HL-60 (cell line): ENCODE data around the gene RHBDD1.

Source experiments
- DNase-seq, 2 experiments: peaks; one replicate each; pipeline ENCODE4 v3.0.0-alpha.2; 2010 to 2020; ENCODE audit warnings: low read depth in 1 of 2, low spot score in 1 of 2
- H3K27ac ChIP-seq: fragments of 250-450 bp; sonication (Bioruptor Pico); replicated peaks from 2 replicates; pipeline ENCODE4 v1.5.1; 2020; ENCODE audit warnings: mild to moderate bottlenecking, moderate library complexity
- H3K27me3 ChIP-seq: fragments of 250-450 bp; sonication (Bioruptor Pico); 2 replicates; pipeline ENCODE4 v1.5.1; 2021; ENCODE audit warnings: mild to moderate bottlenecking, moderate library complexity; ENCODE audit not compliant: insufficient read depth, poor library complexity, severe bottlenecking
- H3K4me3 ChIP-seq: replicated peaks from 2 replicates; pipeline ENCODE4 v1.5.1; 2011; ENCODE audit warnings: mild to moderate bottlenecking, control low read depth, low read length; ENCODE audit not compliant: insufficient read depth
- GABPA ChIP-seq: IDR thresholded peaks from 2 replicates; pipeline ENCODE4 v1.6.1; 2012; ENCODE audit warnings: low read depth
- POLR2AphosphoS5 ChIP-seq: IDR thresholded peaks from 2 replicates; pipeline ENCODE4 v1.6.1; 2012; ENCODE audit warnings: low read depth
- SPI1 ChIP-seq: IDR thresholded peaks from 2 replicates; pipeline ENCODE4 v1.6.1; 2012; ENCODE audit warnings: low read depth, mild to moderate bottlenecking, borderline replicate concordance
- TF ChIP-seq, protein P1 (sequence below): IDR thresholded peaks from one replicate; pipeline ENCODE4 v1.5.1; 2011; ENCODE audit warnings: low read length, control low read depth, inconsistent platforms; ENCODE audit not compliant: insufficient read depth
- TF ChIP-seq, protein P2 (sequence below): IDR thresholded peaks from 2 replicates; pipeline ENCODE4 v1.6.1; 2012; ENCODE audit warnings: low read depth; ENCODE audit not compliant: insufficient replicate concordance

The RHBDD1 gene

DNA sequence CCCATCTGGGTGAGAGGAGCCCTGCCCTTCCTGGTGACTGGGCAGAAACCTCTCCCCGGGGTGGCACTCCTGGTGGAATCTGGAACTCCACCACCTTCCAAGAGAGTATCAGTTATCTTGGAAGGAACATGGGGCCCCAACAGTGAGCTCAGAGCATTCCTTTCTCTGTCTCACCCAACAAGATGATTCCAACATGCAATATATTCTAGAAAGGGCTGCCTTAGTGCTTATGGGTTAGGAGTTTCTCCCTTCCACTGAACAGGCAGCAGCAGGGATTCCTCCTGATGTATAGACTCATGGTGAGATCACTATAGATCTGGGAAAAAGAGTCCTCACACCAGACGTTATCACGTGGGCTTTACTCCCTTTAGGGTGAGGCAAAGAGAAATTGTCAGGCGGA is 181.0 kb downstream of the RHBDD1 start:
- TF ChIP-seq, protein P1, sequence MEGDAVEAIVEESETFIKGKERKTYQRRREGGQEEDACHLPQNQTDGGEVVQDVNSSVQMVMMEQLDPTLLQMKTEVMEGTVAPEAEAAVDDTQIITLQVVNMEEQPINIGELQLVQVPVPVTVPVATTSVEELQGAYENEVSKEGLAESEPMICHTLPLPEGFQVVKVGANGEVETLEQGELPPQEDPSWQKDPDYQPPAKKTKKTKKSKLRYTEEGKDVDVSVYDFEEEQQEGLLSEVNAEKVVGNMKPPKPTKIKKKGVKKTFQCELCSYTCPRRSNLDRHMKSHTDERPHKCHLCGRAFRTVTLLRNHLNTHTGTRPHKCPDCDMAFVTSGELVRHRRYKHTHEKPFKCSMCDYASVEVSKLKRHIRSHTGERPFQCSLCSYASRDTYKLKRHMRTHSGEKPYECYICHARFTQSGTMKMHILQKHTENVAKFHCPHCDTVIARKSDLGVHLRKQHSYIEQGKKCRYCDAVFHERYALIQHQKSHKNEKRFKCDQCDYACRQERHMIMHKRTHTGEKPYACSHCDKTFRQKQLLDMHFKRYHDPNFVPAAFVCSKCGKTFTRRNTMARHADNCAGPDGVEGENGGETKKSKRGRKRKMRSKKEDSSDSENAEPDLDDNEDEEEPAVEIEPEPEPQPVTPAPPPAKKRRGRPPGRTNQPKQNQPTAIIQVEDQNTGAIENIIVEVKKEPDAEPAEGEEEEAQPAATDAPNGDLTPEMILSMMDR: no peak
- TF ChIP-seq GABPA (no peak), SPI1 (no peak), POLR2AphosphoS5 (no peak)
- TF ChIP-seq, protein P2, sequence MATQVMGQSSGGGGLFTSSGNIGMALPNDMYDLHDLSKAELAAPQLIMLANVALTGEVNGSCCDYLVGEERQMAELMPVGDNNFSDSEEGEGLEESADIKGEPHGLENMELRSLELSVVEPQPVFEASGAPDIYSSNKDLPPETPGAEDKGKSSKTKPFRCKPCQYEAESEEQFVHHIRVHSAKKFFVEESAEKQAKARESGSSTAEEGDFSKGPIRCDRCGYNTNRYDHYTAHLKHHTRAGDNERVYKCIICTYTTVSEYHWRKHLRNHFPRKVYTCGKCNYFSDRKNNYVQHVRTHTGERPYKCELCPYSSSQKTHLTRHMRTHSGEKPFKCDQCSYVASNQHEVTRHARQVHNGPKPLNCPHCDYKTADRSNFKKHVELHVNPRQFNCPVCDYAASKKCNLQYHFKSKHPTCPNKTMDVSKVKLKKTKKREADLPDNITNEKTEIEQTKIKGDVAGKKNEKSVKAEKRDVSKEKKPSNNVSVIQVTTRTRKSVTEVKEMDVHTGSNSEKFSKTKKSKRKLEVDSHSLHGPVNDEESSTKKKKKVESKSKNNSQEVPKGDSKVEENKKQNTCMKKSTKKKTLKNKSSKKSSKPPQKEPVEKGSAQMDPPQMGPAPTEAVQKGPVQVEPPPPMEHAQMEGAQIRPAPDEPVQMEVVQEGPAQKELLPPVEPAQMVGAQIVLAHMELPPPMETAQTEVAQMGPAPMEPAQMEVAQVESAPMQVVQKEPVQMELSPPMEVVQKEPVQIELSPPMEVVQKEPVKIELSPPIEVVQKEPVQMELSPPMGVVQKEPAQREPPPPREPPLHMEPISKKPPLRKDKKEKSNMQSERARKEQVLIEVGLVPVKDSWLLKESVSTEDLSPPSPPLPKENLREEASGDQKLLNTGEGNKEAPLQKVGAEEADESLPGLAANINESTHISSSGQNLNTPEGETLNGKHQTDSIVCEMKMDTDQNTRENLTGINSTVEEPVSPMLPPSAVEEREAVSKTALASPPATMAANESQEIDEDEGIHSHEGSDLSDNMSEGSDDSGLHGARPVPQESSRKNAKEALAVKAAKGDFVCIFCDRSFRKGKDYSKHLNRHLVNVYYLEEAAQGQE: no peak
- no peaks in the 10 kb centered on the region for H3K27me3 ChIP-seq
- no peak overlapping the region for H3K4me3 ChIP-seq
- no peak for DNase-seq
- H3K27ac ChIP-seq: no peak overlapping the region

DNA sequence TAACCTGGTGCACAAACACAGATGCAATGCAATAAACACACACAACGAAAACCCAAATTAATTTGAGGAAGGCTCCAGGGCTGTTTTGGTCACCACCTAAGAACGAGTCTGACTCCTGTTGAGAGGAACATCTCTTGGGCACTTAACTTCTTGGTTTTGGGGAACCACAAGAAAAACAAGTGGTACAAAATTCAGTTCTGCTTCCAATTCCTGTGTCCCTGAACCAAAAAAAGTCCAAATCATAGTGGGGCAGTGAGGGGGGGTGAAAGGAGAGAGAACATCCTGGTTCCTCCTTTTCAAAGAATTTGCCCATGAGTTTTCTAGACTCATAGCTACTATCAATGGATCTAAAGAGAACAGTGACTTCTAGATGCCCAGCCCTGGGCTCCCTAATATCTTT is 184.6 kb downstream of the RHBDD1 start:
- H3K4me3 ChIP-seq: no peak overlapping the region

DNA sequence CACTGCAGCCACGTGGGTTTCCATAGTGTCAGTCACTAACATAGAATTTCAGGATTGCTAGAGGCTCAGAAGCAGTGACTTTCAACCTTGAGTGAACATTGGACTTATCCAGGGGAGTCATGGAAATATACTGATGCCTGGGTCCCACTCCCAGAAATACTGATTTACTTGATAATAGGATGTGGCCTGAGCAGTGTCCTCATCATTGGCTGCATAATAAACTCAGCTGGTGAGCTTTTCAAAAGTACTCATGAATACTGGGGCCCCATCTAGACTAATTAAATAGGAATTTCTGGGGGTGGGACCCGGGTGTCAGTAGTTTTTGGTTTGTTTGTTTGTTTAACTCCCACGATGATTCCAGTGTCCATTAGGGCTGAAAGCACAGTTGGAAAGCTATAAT is 186.8 kb downstream of the RHBDD1 start:
- TF ChIP-seq, protein P1: no peak
- TF ChIP-seq, protein P2: no peak
- TF ChIP-seq GABPA: no peak
- no peak for TF ChIP-seq POLR2AphosphoS5
- no peak for TF ChIP-seq SPI1
- H3K27me3 ChIP-seq: no peaks in the 10 kb centered on the region
- H3K4me3 ChIP-seq: no peak overlapping the region
- DNase-seq: no peak
- no peak overlapping the region for H3K27ac ChIP-seq

More for the DNA sequence above, 184.6 kb downstream of the RHBDD1 start:
- H3K27me3 ChIP-seq: no peaks in the 10 kb centered on the region
- TF ChIP-seq, protein P2: no peak
- TF ChIP-seq POLR2AphosphoS5 (no peak), SPI1 (no peak), GABPA (no peak)
- TF ChIP-seq, protein P1: no peak
- no peak overlapping the region for H3K27ac ChIP-seq
- DNase-seq: no peak
